EL (cell line): ENCODE results near the gene SCGB2A2.

Experiments used
- DNase-seq: peaks from one replicate; pipeline ENCODE4 v3.0.0-alpha.2; 2016

Gene SCGB2A2

GRCh38 chr11:62269654-62270278 lies at the start of gene SCGB2A2:
Gene SCGB2A2, plus strand, starts transcription at chr11:62270158. Its CDS starts 59 bp downstream, at chr11:62270217.
- no peak for DNase-seq

- no peak for DNase-seq
Observed at GRCh38 chr11:62221498-62221897, 48.5 kb upstream of the SCGB2A2 start.

- DNase-seq = no peak
Observed at GRCh38 chr11:62223095-62223494, 46.9 kb upstream of the SCGB2A2 start.

- no peak for DNase-seq
Observed at GRCh38 chr11:62233730-62234129, 36.2 kb upstream of the SCGB2A2 start.

- DNase-seq = no peak
Observed at GRCh38 chr11:62236187-62236586, 33.8 kb upstream of the SCGB2A2 start.

- no peak for DNase-seq
Observed at GRCh38 chr11:62237499-62237898, 32.5 kb upstream of the SCGB2A2 start.

- DNase-seq = no peak
Observed at GRCh38 chr11:62238151-62238550, 31.8 kb upstream of the SCGB2A2 start.

GRCh38 chr11:62241095-62241494 lies 28.9 kb upstream of the SCGB2A2 start:
- no peak for DNase-seq

- no peak for DNase-seq
Observed at GRCh38 chr11:62242021-62242420, 27.9 kb upstream of the SCGB2A2 start, which contains the start of gene SCGB1D2. Gene SCGB1D2, plus strand, starts transcription at chr11:62242239. Its CDS starts 69 bp downstream, at chr11:62242308.

- peak; percentile 23 for DNase-seq
Observed at GRCh38 chr11:62245271-62245753, 24.6 kb upstream of the SCGB2A2 start.

- DNase-seq = no peak
Observed at GRCh38 chr11:62251698-62252097, 18.3 kb upstream of the SCGB2A2 start.

GRCh38 chr11:62253999-62254542 lies 15.9 kb upstream of the SCGB2A2 start:
- no peak for DNase-seq

GRCh38 chr11:62256281-62256680 lies 13.7 kb upstream of the SCGB2A2 start:
- DNase-seq = no peak

GRCh38 chr11:62260261-62260953 lies 9.6 kb upstream of the SCGB2A2 start:
- DNase-seq = no peak

GRCh38 chr11:62264004-62264403 lies 6.0 kb upstream of the SCGB2A2 start:
- DNase-seq = peak; percentile 16

- peak; percentile 8 for DNase-seq
Observed at GRCh38 chr11:62266558-62266957, 3.4 kb upstream of the SCGB2A2 start.

GRCh38 chr11:62267050-62267449 lies 2.9 kb upstream of the SCGB2A2 start:
- no peak for DNase-seq

GRCh38 chr11:62267576-62267975 lies 2.4 kb upstream of the SCGB2A2 start:
- DNase-seq = no peak

- DNase-seq = no peak
Observed at GRCh38 chr11:62273284-62273683, 3.3 kb downstream of the SCGB2A2 start.

- DNase-seq = no peak
Observed at GRCh38 chr11:62273789-62274275, 3.9 kb downstream of the SCGB2A2 start.

- no peak for DNase-seq
Observed at GRCh38 chr11:62280452-62280851, 10.5 kb downstream of the SCGB2A2 start.

GRCh38 chr11:62295504-62295903 lies 25.5 kb downstream of the SCGB2A2 start:
- peak; percentile 15 for DNase-seq

- no peak for DNase-seq
Observed at GRCh38 chr11:62298975-62299374, 29.0 kb downstream of the SCGB2A2 start, which contains the start of gene SCGB1D4. Gene SCGB1D4, minus strand, starts transcription at chr11:62299075. Its CDS starts 65 bp downstream, at chr11:62299010.

GRCh38 chr11:62306227-62306626 lies 36.3 kb downstream of the SCGB2A2 start:
- DNase-seq = no peak
